Loucy (cell line): Measurements from ENCODE around the gene ACVR2A.

Source experiments
- CTCF ChIP-seq: fragments of 200-600 bp; sonication (generic); conservative IDR thresholded peaks from 2 replicates; pipeline ENCODE4 v1.5.1; 2014; ENCODE audit warnings: mild to moderate bottlenecking, antibody characterized with exemption, low read length
- EZH2phosphoT487 ChIP-seq: fragments of 200-600 bp; IDR thresholded peaks from 2 replicates; pipeline ENCODE4 v1.6.1; 2018; ENCODE audit warnings: antibody characterized with exemption, mild to moderate bottlenecking, moderate library complexity, borderline replicate concordance

GRCh38 chr2:147879846-147880245, 35.0 kb downstream of the ACVR2A start:
- TF ChIP-seq CTCF = no peak
- no peak for TF ChIP-seq EZH2phosphoT487
